Activated effector memory CD4-positive, alpha-beta T cell treated with anti-CD3 and anti-CD28 coated beads, Interleukin-2, amount 50 U/mL, for 16 hours (primary cell): ENCODE measurements around the gene KRT15.

Source experiments
- DNase-seq: peaks from one replicate; pipeline ENCODE4 v3.0.0-alpha.2; 2020

Gene KRT15

GRCh38 chr17:41504246-41504977 lies 14.3 kb downstream of the KRT15 start:
- DNase-seq = no peak

- DNase-seq = no peak
Measured at GRCh38 chr17:41503202-41503601, 15.5 kb downstream of the KRT15 start.

GRCh38 chr17:41500131-41500911 lies 18.4 kb downstream of the KRT15 start:
- DNase-seq = no peak

- no peak for DNase-seq
Measured at GRCh38 chr17:41499714-41500113, 19.0 kb downstream of the KRT15 start.

- DNase-seq = no peak
Measured at GRCh38 chr17:41498276-41498675, 20.4 kb downstream of the KRT15 start.

GRCh38 chr17:41496803-41497484 lies 21.7 kb downstream of the KRT15 start:
- peak; percentile 82 for DNase-seq

GRCh38 chr17:41494524-41494923 lies 24.2 kb downstream of the KRT15 start:
- DNase-seq = no peak

- no peak for DNase-seq
Measured at GRCh38 chr17:41492771-41493170, 25.9 kb downstream of the KRT15 start.

GRCh38 chr17:41492351-41492750 lies 26.3 kb downstream of the KRT15 start:
- no peak for DNase-seq

- DNase-seq = no peak
Measured at GRCh38 chr17:41491476-41491875, 27.2 kb downstream of the KRT15 start.

- no peak for DNase-seq
Measured at GRCh38 chr17:41490000-41490990, 28.4 kb downstream of the KRT15 start.

GRCh38 chr17:41489531-41489930 lies 29.2 kb downstream of the KRT15 start, which contains the start of gene KRT36:
TSS of gene KRT36 (minus strand) at chr17:41489910. CDS start at chr17:41489864, 46 bp downstream.
- DNase-seq = no peak

- peak; percentile 72 for DNase-seq
Measured at GRCh38 chr17:41486809-41487530, 31.7 kb downstream of the KRT15 start.

GRCh38 chr17:41486316-41486715 lies 32.4 kb downstream of the KRT15 start:
- no peak for DNase-seq

- no peak for DNase-seq
Measured at GRCh38 chr17:41484920-41485904, 33.5 kb downstream of the KRT15 start.

- DNase-seq = no peak
Measured at GRCh38 chr17:41483991-41484826, 34.5 kb downstream of the KRT15 start.

GRCh38 chr17:41483531-41483930 lies 35.2 kb downstream of the KRT15 start:
- no peak for DNase-seq

- DNase-seq = no peak
Measured at GRCh38 chr17:41481036-41481435, 37.7 kb downstream of the KRT15 start, which contains the start of gene KRT35. TSS of gene KRT35 (minus strand) at chr17:41481151. CDS start at chr17:41481097, 54 bp downstream.

- no peak for DNase-seq
Measured at GRCh38 chr17:41480581-41480980, 38.1 kb downstream of the KRT15 start.
